TTC549 (cell line): ENCODE data around the gene DAB2IP.

Experiments
- FAIRE-seq: peaks from 2 replicates; lab custom pipeline; 2012; peaks lifted over from hg19 to GRCh38; lab: Jason Lieb, UNC

Gene DAB2IP

DNA sequence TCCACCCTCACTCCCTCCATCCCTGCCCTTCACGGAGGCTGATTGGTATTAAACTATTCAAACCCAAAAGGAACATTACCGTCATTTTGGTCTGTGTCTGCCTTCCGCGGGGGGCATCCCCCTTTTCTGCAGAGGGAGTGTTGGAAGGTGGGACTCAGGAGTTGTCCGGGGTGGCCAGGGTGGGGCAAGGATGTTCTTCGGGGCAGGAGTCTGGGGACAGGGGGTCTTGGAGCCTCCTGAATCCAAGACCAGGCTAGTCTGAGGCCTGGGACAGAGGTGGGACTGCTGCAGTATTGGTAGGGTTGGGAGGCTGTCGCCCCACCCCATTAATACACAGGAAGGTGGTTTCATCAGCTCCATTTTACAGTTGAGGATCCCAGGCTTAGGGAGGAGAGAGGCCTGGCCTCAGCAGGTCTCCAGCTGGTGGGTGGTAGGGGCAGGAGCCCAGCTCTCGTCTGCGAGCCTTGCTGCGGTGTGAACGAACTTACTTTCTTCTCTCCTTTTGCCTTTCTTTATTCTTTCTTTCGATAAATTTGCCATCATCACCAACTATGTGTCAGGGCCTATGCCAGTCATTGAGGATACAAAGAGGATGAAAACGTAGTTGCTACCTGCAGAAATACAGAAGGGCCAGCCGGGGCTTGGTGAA lies 33.8 kb downstream of the DAB2IP start:
- no peak for FAIRE-seq

GRCh38 chr9:121685795-121686377 lies 34.5 kb downstream of the DAB2IP start:
- FAIRE-seq: no peak

GRCh38 chr9:121686930-121687541 lies 35.6 kb downstream of the DAB2IP start:
- no peak for FAIRE-seq

DNA sequence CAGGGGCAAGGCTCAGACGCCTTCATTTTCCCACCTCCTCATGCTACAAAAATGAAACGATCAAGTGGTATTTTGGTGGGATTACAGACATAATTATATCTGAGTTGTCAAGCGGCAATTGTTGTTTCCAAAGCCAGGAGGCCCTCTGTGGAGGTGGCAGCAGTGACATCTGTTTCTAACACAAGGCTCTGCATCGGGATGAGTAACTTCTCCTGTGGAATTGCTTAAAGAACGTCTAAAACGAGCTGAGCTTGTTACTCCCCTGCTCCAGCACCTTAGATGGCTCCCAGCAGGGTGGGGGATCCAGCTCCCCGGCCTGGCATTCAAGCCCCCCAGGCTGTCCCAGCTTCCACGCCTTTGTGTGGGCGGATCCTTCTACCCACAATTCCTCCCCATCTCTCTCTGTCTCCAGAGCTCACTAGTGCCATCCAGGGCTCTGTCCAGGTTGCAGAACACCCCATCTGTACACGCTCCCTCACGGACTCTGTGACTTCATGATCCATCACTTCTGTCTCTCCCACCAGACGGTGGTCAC lies 36.8 kb downstream of the DAB2IP start:
- no peak for FAIRE-seq

DNA sequence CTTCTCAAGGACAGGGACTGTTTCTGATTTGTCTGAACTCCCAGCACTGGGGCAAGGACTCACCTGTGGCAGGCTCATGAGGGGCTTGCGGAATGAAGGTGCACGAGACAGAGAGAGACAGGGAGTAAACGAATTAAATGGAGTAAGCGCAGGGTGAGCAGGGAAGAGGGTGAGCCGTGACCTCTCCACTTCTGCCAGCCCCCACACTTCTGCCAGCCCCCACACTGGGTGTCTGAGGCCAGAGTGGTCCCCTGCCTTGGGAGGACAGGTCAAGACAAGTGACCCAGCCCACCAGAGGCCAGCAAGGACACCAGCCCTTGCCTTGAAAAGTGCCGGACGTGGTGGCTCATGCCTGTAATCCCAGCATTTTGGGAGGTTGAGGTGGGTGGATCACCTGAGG lies 37.2 kb downstream of the DAB2IP start:
- no peak for FAIRE-seq

DNA sequence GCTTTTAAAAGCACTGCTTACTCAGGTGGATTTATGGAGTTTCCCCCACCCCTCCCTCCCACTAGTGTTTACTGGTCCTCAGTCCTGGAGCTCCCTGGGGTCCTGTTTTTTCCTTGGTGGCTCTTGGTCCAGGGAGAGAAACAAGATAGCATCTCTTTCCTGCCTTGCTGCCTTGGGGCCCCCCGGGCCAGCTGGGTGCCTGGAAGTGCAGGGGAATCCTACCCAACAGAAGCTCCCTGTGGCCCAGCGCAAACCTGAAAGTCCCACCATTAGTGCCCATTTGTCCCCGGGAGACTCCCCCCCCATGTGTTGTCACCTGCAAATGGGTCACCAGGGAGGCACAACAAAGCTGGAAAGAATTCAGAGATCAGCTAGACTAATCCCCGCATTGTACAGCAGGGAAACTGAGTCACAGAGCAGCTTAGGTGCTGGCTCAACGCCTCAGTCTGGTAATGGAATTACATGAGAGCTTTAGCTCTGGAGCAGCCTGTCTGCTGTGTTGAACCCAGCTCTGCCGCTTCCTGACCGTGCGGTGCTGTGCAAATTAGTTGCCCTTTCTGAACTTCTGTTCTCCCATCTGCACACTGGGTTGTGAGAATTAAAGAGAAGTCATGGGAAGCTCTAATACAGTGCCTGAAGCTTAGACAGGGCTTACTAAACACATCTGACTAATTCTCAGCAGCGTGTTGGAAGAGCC lies 38.2 kb downstream of the DAB2IP start:
- FAIRE-seq: no peak

DNA sequence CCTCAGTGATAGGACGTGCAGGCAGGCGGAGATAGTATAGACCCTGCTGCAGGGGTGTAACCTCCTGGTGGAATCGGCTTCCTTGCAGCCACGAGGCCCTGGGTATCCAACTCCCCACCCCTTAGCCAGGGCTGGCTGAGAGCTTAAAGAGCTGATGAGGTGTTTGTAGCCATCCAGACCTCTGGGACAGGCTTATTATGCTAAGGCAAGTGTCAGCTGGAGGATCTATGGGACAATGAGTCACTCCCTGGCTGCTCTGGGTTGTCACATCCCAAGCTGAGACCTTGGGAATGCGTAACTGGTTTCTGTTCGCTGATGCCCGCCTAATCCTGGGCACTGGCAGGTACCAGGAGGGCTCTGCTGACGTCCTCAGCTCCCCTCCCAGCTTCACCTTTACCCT lies 38.9 kb downstream of the DAB2IP start:
- no peak for FAIRE-seq

- no peak for FAIRE-seq
Measured at GRCh38 chr9:121690766-121691165, 39.3 kb downstream of the DAB2IP start.

- no peak for FAIRE-seq
Measured at GRCh38 chr9:121691890-121692289, 40.5 kb downstream of the DAB2IP start.

GRCh38 chr9:121692606-121693387 lies 41.4 kb downstream of the DAB2IP start:
- FAIRE-seq: no peak

DNA sequence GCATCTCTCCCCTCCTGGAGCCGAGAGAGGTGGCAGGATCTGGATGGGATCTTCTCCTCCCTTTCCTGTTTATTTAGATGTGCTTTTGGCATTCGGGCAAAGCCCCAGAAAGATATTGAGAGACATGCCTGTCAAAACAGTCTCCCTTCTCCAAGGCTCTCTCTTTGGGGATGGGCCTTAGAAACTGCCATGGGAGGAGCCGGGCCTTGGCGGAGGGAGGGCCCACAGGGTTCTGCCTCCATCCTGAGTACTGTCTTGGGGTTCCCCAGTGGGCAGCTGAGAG lies 41.9 kb downstream of the DAB2IP start:
- FAIRE-seq: no peak

DNA sequence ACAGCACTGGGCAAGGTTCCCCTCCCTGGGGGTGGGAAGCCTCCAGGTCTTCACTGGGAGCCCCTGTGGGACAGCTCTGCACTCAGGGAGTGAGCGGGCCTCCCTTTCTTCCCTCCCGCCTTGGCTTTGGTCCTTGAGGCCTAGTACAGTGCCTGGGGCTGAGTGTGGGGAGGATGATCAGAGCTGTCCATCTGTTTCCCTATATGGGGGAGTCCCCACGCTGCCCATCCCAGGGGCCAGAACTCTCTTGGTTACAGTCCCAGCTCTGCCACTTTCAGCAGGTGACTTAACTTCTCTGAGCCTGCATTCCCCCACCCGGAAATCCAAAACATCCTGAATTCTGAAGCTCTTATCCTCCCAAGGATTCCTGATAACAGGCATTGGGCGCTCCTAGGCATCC lies 42.6 kb downstream of the DAB2IP start:
- no peak for FAIRE-seq

- FAIRE-seq: no peak
Measured at GRCh38 chr9:121694600-121694999, 43.2 kb downstream of the DAB2IP start.

GRCh38 chr9:121696930-121697329 lies 45.5 kb downstream of the DAB2IP start:
- FAIRE-seq: no peak

GRCh38 chr9:121698627-121699570 lies 47.5 kb downstream of the DAB2IP start:
- no peak for FAIRE-seq

DNA sequence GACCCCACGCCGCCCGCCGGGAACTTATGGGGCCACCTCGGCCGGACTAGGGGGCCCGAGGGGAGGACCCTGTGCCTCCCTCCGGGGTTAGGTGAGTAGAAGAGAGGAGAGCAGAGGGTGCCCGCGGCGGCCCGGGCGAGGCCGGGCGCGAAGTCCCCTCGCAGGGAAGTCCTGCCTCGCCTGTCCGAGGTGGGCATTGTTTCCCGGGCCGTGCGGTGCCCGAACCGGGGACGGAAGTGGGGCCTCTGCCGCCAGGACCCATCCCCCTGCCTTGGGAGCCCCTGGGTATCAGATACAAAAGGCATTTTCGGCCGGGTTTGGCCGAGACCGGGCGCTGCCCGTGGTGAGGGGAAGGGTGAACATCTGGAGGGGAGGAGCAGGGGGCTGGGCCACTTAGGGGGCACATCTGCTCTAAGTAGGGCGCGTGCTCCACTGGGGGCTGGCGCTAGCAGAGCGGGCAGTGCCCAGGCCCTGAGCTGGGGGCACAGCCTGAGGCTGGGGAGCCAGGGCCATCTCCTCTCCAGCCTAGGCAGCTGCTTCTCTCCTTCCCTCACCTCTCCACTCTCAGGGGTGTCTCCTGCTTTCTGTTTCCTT lies 48.2 kb downstream of the DAB2IP start:
- no peak for FAIRE-seq

- no peak for FAIRE-seq
Measured at GRCh38 chr9:121700165-121700831, 48.9 kb downstream of the DAB2IP start.

- no peak for FAIRE-seq
Measured at GRCh38 chr9:121700832-121701419, 49.5 kb downstream of the DAB2IP start.

DNA sequence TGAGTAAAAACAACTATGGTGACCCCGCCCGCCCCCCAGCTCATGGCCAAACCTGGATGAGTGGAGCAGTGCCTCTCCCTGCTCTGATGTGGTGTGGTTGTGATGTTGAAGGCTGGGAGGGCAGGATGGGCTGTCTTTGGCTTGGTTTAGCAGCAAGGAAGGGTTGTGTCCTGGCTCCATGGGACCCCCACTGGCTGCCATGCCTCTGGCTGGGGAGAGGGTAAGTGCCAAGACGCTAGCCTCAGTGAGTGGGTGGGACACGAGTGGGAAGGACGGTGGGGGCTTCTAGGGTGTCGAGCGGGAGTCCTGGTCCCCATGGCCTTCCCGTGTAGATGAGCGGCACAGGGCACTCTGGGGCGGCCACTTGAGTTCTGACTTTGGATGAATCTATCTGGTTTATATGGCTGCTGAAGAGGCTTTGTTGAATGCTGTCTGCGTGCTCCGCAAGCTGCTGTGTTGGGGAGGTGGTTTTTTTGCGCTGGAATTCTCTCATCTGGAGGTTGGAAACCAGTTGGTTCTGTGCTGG lies 50.4 kb downstream of the DAB2IP start:
- no peak for FAIRE-seq
